ENCODE data around the gene NR5A2.

NR5A2 gene

GRCh38 chr1:200161801-200162200, 134.3 kb downstream of the NR5A2 start:
- ChIA-PET POLR2A (no interaction called here), CTCF (interaction anchor here (2.9 kb wide), 1 partner anchor 22 kb away, joined by 14 read pairs; no protein-coding TSS in a partner anchor)
- no peak overlapping the region for H3K4me3 ChIP-seq (ENCODE audit: low read depth, low read length)
- no peak for DNase-seq (ENCODE audit: low read depth, low spot score)
- no peak for TF ChIP-seq CTCF (IDR thresholded peaks at IDR 0.05; ENCODE audit: insufficient read depth, low read length, missing control alignments)

- ChIA-PET POLR2A (no interaction called here), CTCF (interaction anchor here (2.9 kb wide), 1 partner anchor 23 kb away, joined by 14 read pairs; no protein-coding TSS in a partner anchor)
- no peak for TF ChIP-seq CTCF (IDR thresholded peaks at IDR 0.05; ENCODE audit: insufficient read depth, low read length, missing control alignments)
- H3K4me3 ChIP-seq (ENCODE audit: low read depth, low read length), result no peak overlapping the region
- no peak for DNase-seq (ENCODE audit: low read depth, low spot score)
Observed at GRCh38 chr1:200162258-200162657, 134.7 kb downstream of the NR5A2 start.

DNA sequence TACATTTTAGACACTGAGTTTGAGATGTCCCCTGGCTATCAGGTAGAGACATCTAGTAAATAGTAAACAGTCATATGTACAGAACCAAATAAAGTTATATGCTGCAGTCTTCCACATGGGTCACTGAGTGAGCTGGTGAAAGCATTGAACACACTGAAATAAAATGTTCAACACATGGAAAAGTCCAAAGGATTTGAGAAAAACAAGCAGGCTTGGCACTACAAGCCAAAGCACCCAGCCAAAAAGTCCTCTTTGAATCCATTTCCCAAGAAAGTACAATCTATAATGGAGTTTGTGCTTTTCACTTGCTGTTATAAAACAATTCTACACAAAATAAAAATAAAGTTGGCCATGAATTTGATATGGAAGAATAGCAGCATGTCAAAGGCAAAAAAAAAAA, 135.4 kb downstream of the NR5A2 start:
- POLR2A ChIA-PET, result no interaction called here
- CTCF ChIA-PET, result interaction anchor here (0.7 to 2.9 kb wide), 2 partner anchors 23 to 41 kb away, joined by 3 to 14 read pairs; no protein-coding TSS in a partner anchor
- no peak for TF ChIP-seq CTCF (IDR thresholded peaks at IDR 0.05; ENCODE audit: insufficient read depth, low read length, missing control alignments)
- no peak for DNase-seq (ENCODE audit: low read depth, low spot score)
- H3K4me3 ChIP-seq (ENCODE audit: low read depth, low read length), result no peak overlapping the region

DNA sequence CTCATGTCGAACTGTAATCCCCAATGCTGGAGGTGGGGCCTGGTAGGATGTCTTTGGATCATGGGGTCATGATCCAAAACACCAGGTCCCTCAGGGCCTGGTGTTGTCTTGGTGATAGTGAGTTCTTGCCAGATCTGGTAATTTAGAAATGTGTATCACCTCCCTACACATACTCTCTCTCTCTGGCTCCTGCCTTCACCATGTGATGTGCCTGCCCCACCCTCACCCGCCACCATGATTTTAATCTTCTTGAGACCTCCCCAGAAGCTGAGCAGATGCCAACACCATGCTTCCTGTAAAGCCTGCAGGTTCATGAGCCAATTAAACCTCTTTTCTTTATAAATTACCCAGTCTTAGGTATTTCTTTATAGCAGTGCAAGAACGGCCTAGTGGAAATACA, 136.4 kb downstream of the NR5A2 start:
- no peak for DNase-seq (ENCODE audit: low read depth, low spot score)
- no peak for TF ChIP-seq CTCF (IDR thresholded peaks at IDR 0.05; ENCODE audit: insufficient read depth, low read length, missing control alignments)
- ChIA-PET POLR2A (interaction anchor here (0.6 kb wide), 1 partner anchor 10 kb away, joined by 4 read pairs; no protein-coding TSS in a partner anchor), CTCF (no interaction called here)
- H3K4me3 ChIP-seq (ENCODE audit: low read depth, low read length), result no peak overlapping the region

DNA sequence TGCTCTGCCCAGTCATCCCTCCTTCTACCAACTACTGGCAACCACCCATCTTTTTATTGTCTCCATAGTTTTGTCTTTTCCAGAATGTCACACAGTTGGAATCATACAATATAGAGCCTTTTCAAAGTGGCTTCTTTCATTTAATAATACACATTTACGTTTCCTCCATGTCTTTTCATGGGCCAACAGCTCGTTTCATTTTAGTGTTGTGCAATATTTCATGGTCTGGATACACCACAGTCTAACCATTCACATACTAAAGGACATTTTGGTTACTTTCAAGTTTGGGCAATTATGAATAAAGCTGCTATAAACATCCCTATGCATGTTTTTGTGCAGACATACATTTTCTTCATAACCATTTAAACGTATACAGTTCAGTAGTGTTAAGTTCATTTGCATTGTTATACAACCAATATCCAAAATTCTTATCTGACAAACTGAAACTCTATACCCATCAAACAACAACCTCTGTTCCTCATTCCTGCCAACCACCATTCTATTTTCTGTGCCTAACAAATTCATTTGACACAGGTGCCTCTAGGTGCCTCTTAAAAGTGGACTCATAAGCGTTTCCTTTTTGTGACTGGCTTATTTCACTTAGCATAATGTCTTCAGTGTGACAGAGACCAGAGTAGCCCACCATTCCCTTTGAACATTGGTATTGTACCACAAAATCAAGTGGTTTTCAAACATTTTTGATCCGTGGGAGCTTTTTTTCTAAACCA, 138.1 kb downstream of the NR5A2 start:
- H3K4me3 ChIP-seq (ENCODE audit: low read depth, low read length), result no peak overlapping the region
- POLR2A ChIA-PET, result no interaction called here
- no peak for DNase-seq (ENCODE audit: low read depth, low spot score)
- CTCF ChIA-PET, result no interaction called here
- no peak for TF ChIP-seq CTCF (IDR thresholded peaks at IDR 0.05; ENCODE audit: insufficient read depth, low read length, missing control alignments)

DNA sequence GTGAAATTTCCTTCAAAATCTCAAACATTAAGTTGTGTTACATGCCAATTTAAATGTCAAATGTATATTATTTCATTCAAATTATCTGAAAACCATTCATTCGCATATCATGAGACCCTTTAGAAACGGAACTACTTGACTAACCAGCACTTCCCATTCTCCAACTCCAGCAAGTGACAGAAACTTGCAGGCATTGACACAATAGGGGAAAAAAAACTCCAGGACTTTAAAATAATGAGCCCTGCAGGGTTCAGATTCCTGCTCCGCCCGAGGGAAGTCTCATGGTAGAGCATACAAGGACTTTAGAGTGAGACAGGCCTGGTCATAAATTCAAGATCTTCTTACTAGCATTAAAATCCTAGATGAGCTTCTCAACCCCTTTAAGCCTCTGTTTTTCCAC, 138.9 kb downstream of the NR5A2 start:
- no peak for TF ChIP-seq CTCF (IDR thresholded peaks at IDR 0.05; ENCODE audit: insufficient read depth, low read length, missing control alignments)
- H3K4me3 ChIP-seq (ENCODE audit: low read depth, low read length), result no peak overlapping the region
- CTCF ChIA-PET, result interaction anchor here (1.4 kb wide), 1 partner anchor 27 kb away, joined by 3 read pairs; no protein-coding TSS in a partner anchor
- POLR2A ChIA-PET, result no interaction called here
- no peak for DNase-seq (ENCODE audit: low read depth, low spot score)

Data from AG04449 (cell line).